Endothelial cell of umbilical vein (primary cell): ENCODE measurements around the gene RPLP2. TPM values are rescaled to one million over a fixed set of nuclear protein-coding genes. Genes with fewer than 3 reads are reported as not detected.
A peak's percentile ranks its signal among the peaks of the same experiment; 100 is the strongest.

Experiments
- BruUV-seq: library from RNA; stranded (reverse); fragments of 400-500 nt; replicated peaks from 2 replicates; lab custom pipeline; 2021; lab: Mats Ljungman, UMichigan
- CTCF ChIA-PET: fragments of 300-600, 350-600 bp; sonication (Branson Sonifier 250); formaldehyde crosslinking; loops from one replicate; lab custom pipeline; 2021; ENCODE audit warnings: antibody characterized with exemption, inconsistent platforms; lab: Charles Lee
- POLR2A ChIA-PET: fragments of 300-600, 350-600 bp; sonication (Branson Sonifier 250); formaldehyde crosslinking; loops from one replicate; lab custom pipeline; 2021; ENCODE audit warnings: antibody characterized with exemption, inconsistent platforms; lab: Charles Lee
- DNase-seq: peaks from one replicate; pipeline ENCODE4 v3.0.0-alpha.2; 2011; ENCODE audit warnings: low read depth, low spot score
- FAIRE-seq: peaks from 2 replicates; lab custom pipeline; 2011; peaks lifted over from hg19 to GRCh38; lab: Jason Lieb, UNC
- H2AFZ ChIP-seq: 2 replicates; pipeline ENCODE4 v1.6.0; 2012; ENCODE audit warnings: low read depth, low read length, control low read depth, inconsistent platforms
- H3K27ac ChIP-seq: 2 replicates; pipeline ENCODE4 v1.5.1; 2011; ENCODE audit warnings: low read depth, mild to moderate bottlenecking, control low read depth, low read length, moderate library complexity; ENCODE audit not compliant: insufficient read depth
- H3K27me3 ChIP-seq, 2 experiments: 2 replicates each; pipeline versions ENCODE4 v1.6.0 to v1.6.1; 2011; ENCODE audit warnings: low read length in 2 of 2, mixed read lengths in 1 of 2; ENCODE audit not compliant: control insufficient read depth in 2 of 2, insufficient read depth in 2 of 2
- H3K36me3 ChIP-seq, 2 experiments: 2 replicates in 1 of 2; 3 replicates in 1 of 2; pipeline ENCODE4 v1.5.1; 2011; ENCODE audit warnings: low read length in 2 of 2, mild to moderate bottlenecking in 1 of 2, moderate library complexity in 1 of 2; ENCODE audit not compliant: control insufficient read depth in 2 of 2, insufficient read depth in 2 of 2; ENCODE audit errors: extremely low read depth in 1 of 2
- H3K4me1 ChIP-seq: 3 replicates; pipeline ENCODE4 v1.5.1; 2011; ENCODE audit warnings: mild to moderate bottlenecking, low read length; ENCODE audit not compliant: control insufficient read depth, insufficient read depth; ENCODE audit errors: extremely low read depth
- H3K4me2 ChIP-seq: 2 replicates; pipeline ENCODE4 v1.6.1; 2011; ENCODE audit warnings: low read length, control low read depth, mixed read lengths; ENCODE audit not compliant: insufficient read depth
- H3K4me3 ChIP-seq, 3 experiments: fragments of 200-600 bp in 1 of 3; sonication (generic), shearing (Covaris generic) in 1 of 3; replicated peaks in 1 of 3; 2 replicates each; pipeline ENCODE4 v1.5.1; 2011 to 2016; ENCODE audit warnings: control low read depth in 3 of 3, low read length in 3 of 3, mild to moderate bottlenecking in 2 of 3, inconsistent platforms in 1 of 3, low read depth in 1 of 3, moderate library complexity in 1 of 3; ENCODE audit not compliant: insufficient read depth in 1 of 3
- H3K79me2 ChIP-seq: 2 replicates; pipeline ENCODE4 v1.6.0; 2012; ENCODE audit warnings: low read length, inconsistent platforms; ENCODE audit not compliant: control insufficient read depth, insufficient read depth
- H3K9ac ChIP-seq: replicated peaks from 2 replicates; pipeline ENCODE3; 2011; ENCODE audit warnings: low read length, control low read depth; ENCODE audit not compliant: insufficient read depth; ENCODE audit errors: extremely low read depth
- H3K9me1 ChIP-seq: replicated peaks from 3 replicates; pipeline ENCODE4 v1.6.0; 2011; ENCODE audit warnings: mild to moderate bottlenecking, low read length; ENCODE audit not compliant: control insufficient read depth, insufficient read depth; ENCODE audit errors: extremely low read depth
- H3K9me3 ChIP-seq: replicated peaks from 2 replicates; pipeline ENCODE4 v1.5.1; 2012; ENCODE audit warnings: low read length, inconsistent platforms; ENCODE audit not compliant: control insufficient read depth, insufficient read depth
- H4K20me1 ChIP-seq: replicated peaks from 2 replicates; pipeline ENCODE3; 2011; ENCODE audit warnings: mild to moderate bottlenecking, low read length; ENCODE audit not compliant: control insufficient read depth, insufficient read depth; ENCODE audit errors: extremely low read depth
- CTCF ChIP-seq, 2 donors: IDR thresholded peaks; 1 replicate in 1 of 2; 2 replicates in 1 of 2; pipeline ENCODE4 v1.5.1; 2011; ENCODE audit warnings: low read length in 2 of 2, mild to moderate bottlenecking in 2 of 2, moderate library complexity in 2 of 2, control low read depth in 1 of 2, inconsistent platforms in 1 of 2, low read depth in 1 of 2; ENCODE audit not compliant: insufficient read depth in 1 of 2; ENCODE audit errors: extremely low read depth in 1 of 2
- EZH2 ChIP-seq: IDR thresholded peaks from 2 replicates; pipeline ENCODE4 v1.6.1; 2012; ENCODE audit warnings: borderline replicate concordance, low read depth, mild to moderate bottlenecking, moderate library complexity, low read length, inconsistent platforms; ENCODE audit not compliant: severe bottlenecking
- FOS ChIP-seq: IDR thresholded peaks from 2 replicates; pipeline ENCODE4 v1.6.1; 2011; ENCODE audit warnings: mild to moderate bottlenecking, low read length, moderate library complexity, borderline replicate concordance; ENCODE audit not compliant: insufficient read depth
- GATA2 ChIP-seq: IDR thresholded peaks from 2 replicates; pipeline ENCODE4 v1.7.0; 2011; ENCODE audit warnings: low read depth, mild to moderate bottlenecking, moderate library complexity, mixed read lengths, low read length; ENCODE audit not compliant: insufficient read length, insufficient read depth
- JUN ChIP-seq: IDR thresholded peaks from 2 replicates; pipeline ENCODE4 v1.6.1; 2011; ENCODE audit warnings: borderline replicate concordance, low read depth; ENCODE audit not compliant: insufficient read length, insufficient read depth
- MAX ChIP-seq: IDR thresholded peaks from 2 replicates; pipeline ENCODE4 v1.6.1; 2011; ENCODE audit not compliant: insufficient read depth, insufficient read length
- MYC ChIP-seq: IDR thresholded peaks from one replicate; pipeline ENCODE4 v1.6.1; 2011; ENCODE audit warnings: mild to moderate bottlenecking, low read depth, low read length
- POLR2A ChIP-seq: IDR thresholded peaks from 2 replicates; pipeline ENCODE4 v1.6.1; 2012; ENCODE audit warnings: low read depth, mild to moderate bottlenecking, control low read depth, low read length
- POLR2AphosphoS5 ChIP-seq: IDR thresholded peaks from 2 replicates; pipeline ENCODE4 v1.6.1; 2012; ENCODE audit warnings: low read depth, mild to moderate bottlenecking, control low read depth, low read length, moderate library complexity; ENCODE audit not compliant: insufficient read depth
- dilution Hi-C: fragments of 300-500 bp; cut with MboI; formaldehyde crosslinking; loops from one replicate; pipeline ENCODE4 v1.15.0; 2019; ENCODE audit warnings: low sequenced_read_pairs; ENCODE audit not compliant: extremely low pct_ligation_motif_present
- intact Hi-C: fragments of 100-400 bp; cut with micrococcal nuclease; formaldehyde crosslinking; loops from one replicate; pipeline ENCODE4 v1.10.0; 2022
- polyA plus RNA-seq, 4 experiments: library from polyadenylated mRNA; depleted of rRNA in 3 of 4; stranded (reverse) in 3 of 4; unstranded in 1 of 4; fragments of >200 nt; gene quantifications; 2 replicates each; pipeline versions ENCODE4 v1.2.1 to v1.2.3, GENCODE V29; 2011 to 2012; ENCODE audit warnings: missing spikeins in 1 of 4
- total RNA-seq: library from RNA; stranded (reverse); gene quantifications from 2 replicates; pipeline ENCODE4 v1.2.3, GENCODE V29; 2021

RPLP2 gene
- total and polyA plus RNA-seq, 2 donors (not counting 3 experiments of a cell fraction or from before 2014, with no cell fraction given) = 1,579 to 1,739 TPM

GRCh38 chr11:849104-849824 lies 39.5 kb downstream of the RPLP2 start:
- peak overlapping the region; percentile 42 for H3K4me2 ChIP-seq
- H4K20me1 ChIP-seq = no peaks in the 10 kb centered on the region
- CTCF ChIA-PET = interaction anchor here (0.8 to 3.3 kb wide), 8 partner anchors 18 to 206 kb away, joined by 3 to 46 read pairs (median 5); no protein-coding TSS in a partner anchor

More at GRCh38 chr11:849104-849824, 39.5 kb downstream of the RPLP2 start:
- no peak for FAIRE-seq
- no peaks in the 10 kb centered on the region for H3K36me3 ChIP-seq
- POLR2A ChIA-PET = no interaction called here
- DNase-seq = peak; percentile 28
- dilution Hi-C loops = no loop called here
- H3K4me3 ChIP-seq = peak overlapping the region; percentile 24 to 47 (median 37)
- H3K4me1 ChIP-seq = peaks cover 26% of the 10 kb centered on the region
- H3K27me3 ChIP-seq = no peaks in the 10 kb centered on the region
- no peaks in the 10 kb centered on the region for H3K9me1 ChIP-seq
- no peak overlapping the region for H3K27ac ChIP-seq
- no peak overlapping the region for H3K9ac ChIP-seq
- intact Hi-C loops = loop anchor here (1.0 to 5.0 kb wide), 2 partner anchors 49 to 128 kb away; no protein-coding TSS in a partner anchor
- no TSS peak for BruUV-seq
- H3K79me2 ChIP-seq = peaks cover 13% of the 10 kb centered on the region
- no peak for TF ChIP-seq GATA2
- TF ChIP-seq JUN = no peak
- TF ChIP-seq FOS = no peak
- no peak for TF ChIP-seq MAX
- TF ChIP-seq CTCF (IDR thresholded peaks at IDR 0.05; ENCODE audit: extremely low read depth in 1 of 2, insufficient read depth in 1 of 2, low read depth in 1 of 2, low read length in 2 of 2) = no peak
- TF ChIP-seq MYC = no peak
- TF ChIP-seq POLR2A = no peak
- TF ChIP-seq POLR2AphosphoS5 = no peak
- no peak for TF ChIP-seq EZH2
- no peak overlapping the region for H2AFZ ChIP-seq
- H3K9me3 ChIP-seq = no peaks in the 10 kb centered on the region
